Suppressor macrophage (primary cell): ENCODE measurements around the gene KRTAP12-1.
"Not testable (repeated sequence)": the region's sequence is repeated elsewhere in the genome, so short reads cannot be mapped to it uniquely, and the experiment has no call there.

Experiments used
- DNase-seq, 4 experiments: peaks; one replicate each; pipeline ENCODE4 v3.0.0-alpha.2; 2020 to 2022

KRTAP12-1 gene

DNA sequence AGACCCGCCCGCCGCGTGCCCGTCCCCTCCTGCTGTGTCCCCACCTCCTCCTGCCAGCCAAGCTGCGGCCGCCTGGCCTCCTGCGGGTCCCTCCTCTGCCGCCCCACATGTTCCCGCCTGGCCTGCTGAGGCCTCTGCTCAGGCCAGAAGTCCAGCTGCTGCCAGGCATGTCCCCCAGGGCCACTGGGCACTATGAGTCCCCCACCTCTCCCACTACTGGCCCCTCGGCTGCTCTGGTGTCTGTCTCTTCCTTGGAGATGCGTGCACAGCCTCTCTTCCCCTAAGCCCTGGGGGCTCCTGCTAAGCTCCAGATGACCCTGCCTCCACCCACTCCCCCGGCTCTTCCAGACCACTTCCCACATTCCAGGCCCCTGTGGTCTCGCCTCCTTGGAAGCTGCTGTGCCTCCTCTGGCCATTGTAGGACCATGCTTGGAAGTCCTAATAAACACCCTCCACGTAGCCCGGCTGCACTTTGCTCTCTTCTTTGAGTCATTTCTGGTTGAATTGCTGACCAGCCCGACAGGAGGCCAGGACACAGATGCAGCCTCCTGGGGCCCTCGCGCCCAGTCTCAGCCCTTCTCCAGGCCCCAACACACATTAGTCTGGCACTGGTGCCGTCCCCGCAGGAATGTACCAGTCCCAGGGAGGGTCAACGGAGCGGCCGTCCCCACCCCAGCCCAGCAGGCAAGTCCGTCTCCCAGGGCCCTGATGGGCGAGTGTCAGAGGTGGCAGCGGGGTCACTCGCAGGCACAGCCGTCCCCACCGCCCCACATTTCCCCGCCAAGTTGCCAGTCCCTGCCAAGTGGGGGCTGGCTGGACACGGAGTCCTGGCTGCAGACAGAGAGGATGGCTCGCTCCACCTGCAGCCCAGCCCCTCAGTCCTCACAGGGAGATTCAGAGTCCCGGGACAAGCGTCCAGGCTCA, 16.1 kb upstream of the KRTAP12-1 start:
- no peak for DNase-seq

- not testable (repeated sequence) for DNase-seq
These were observed 15.3 kb upstream of the KRTAP12-1 start, which contains the start of gene KRTAP10-12 for GRCh38 chr21:44697172-44697810. KRTAP10-12 (plus strand) TSS chr21:44697172; CDS start chr21:44697202, 30 bp downstream.

- DNase-seq: no peak
These were observed 14.6 kb upstream of the KRTAP12-1 start for GRCh38 chr21:44696572-44696971.

- no peak for DNase-seq
These were observed 13.7 kb upstream of the KRTAP12-1 start for GRCh38 chr21:44695641-44696040.

DNA sequence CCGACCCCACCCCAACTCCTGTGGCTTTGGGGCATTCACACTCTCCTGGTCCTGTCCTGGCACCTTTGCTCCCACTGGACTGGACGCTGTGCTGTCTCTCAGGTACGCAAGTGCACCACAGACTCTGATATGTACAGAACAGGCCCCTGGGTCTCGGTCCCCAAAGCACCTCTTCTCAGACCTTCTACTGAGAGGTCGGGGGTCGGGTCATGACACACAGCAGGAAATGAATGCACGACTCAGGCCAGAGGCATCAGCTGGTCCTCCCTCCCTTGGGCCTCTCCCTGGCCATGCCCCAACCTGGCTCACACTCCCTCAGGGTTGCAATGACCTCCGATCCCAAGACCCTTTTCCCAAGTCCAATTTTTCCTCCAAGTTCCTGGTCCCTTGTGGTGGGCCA, 13.2 kb upstream of the KRTAP12-1 start:
- no peak for DNase-seq

GRCh38 chr21:44694776-44695175, 12.8 kb upstream of the KRTAP12-1 start:
- no peak for DNase-seq

DNA sequence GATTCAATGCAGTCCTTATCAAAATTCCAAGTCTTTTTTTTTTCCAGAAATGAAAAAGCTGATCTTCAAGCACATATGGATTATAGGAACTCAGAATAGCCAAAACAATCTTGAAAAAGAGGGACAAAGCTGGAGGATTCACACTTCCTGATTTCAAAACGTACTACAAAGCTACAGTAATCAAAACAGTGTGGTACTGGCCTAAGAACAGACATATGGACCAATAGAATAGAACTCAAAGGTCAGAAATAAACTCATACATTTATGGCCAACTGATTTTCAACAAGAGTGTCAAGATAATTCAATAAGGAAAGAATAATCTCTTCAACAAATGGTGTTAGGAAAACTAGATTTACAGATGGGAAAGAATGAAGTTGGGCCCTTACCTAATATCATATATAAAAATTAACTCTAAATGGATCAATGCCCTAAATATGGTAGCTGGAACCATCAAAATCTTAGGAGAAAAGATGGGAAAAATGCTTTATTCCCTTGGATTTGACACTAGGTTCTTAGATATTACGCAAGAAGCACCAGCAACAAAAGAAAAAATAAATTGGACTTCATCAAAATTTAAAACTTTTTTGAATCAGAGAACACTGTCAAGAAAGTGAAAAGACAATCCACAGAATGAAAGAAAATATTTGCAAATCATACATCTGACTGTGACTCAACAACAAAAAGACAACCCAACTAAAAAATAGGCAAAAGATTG, 11.0 kb upstream of the KRTAP12-1 start:
- no peak for DNase-seq

DNA sequence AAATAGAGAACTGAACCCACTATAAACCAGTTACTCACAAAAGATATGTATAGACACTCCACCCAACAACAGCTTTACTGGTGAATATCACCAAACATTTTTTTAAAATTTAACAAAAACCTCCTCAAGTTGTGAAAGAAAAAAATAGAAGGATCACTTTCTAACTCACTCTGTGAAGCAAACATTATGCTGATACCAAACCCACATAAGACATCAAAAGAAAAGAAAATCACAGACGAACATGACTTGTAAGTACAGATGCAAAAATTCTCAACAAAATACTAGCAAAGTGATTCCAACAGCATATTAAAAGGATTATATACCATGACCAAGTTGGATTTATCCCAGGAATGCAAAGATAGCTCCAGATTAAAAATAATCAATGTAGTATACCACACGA, 9.7 kb upstream of the KRTAP12-1 start:
- no peak for DNase-seq

- DNase-seq: not testable (repeated sequence)
These were observed 7.8 kb upstream of the KRTAP12-1 start for GRCh38 chr21:44689740-44690139.

- no peak for DNase-seq
These were observed 5.7 kb upstream of the KRTAP12-1 start for GRCh38 chr21:44687671-44688070.

- DNase-seq: no peak
These were observed 5.0 kb upstream of the KRTAP12-1 start for GRCh38 chr21:44686843-44687561.

GRCh38 chr21:44686000-44686781, 4.2 kb upstream of the KRTAP12-1 start:
- DNase-seq: no peak

GRCh38 chr21:44685050-44685449, 3.1 kb upstream of the KRTAP12-1 start:
- DNase-seq: not testable (repeated sequence)

DNA sequence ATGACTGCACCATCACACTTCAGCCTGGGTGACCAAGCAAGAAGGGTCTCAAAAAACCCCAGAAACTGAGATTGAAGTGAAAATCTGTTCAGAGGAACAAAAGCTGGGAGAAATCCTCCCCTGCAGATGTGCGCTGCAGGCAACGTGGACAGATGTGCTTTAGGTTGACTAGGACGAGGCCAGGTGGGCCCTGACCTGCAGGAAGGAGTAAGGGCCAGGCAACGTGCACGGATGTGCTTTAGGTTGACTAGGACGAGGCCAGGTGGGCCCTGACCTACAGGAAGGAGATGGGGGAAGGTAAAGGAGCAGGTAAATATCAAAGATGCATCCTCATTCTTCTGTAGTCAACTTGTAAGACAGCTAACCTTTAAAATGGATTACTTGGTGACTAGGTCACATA, 2.5 kb upstream of the KRTAP12-1 start:
- DNase-seq: no peak

DNA sequence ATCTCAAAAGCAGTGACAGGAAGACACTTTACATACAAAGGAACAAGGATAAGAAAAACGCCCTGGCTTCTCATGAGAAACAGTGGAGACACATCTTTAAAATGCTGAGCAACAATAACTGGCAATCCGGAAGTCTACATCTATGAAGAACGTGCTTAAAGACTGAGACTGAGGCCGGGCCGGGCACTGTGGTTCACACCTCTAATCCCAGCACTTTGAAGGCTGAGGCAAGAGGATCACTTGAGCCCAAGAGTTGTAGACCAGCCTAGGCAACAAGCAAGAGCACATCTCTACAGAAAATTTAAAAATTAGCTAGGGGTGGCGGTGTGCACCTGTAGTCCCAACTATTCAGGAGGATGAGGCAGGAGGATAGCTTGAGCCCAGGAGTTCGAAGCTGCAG, 2.1 kb upstream of the KRTAP12-1 start:
- DNase-seq: no peak

- DNase-seq: no peak
These were observed 703 bp upstream of the KRTAP12-1 start for GRCh38 chr21:44682580-44683151.

DNA sequence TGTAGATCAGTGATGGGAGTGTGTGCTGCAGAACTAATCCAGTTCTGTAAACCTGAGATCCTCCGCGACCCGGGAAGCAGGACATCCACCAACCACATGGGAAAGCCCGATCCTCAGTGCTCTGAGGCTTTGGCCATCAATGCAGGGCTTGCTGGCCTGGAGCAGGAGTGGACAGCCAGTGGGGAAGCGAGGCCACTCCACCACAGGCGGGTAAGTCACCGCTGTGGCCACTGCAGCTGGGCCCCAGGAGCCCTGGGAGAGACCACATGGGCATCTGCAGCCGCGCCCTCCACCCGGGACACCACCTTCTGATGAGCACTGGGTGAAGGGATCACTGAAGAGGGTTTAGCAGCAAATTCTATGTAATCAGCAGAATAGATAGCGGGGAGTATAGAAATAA, 811 bp downstream of the KRTAP12-1 start:
- no peak for DNase-seq

- DNase-seq: no peak
These were observed 4.1 kb downstream of the KRTAP12-1 start for GRCh38 chr21:44677881-44678280.

GRCh38 chr21:44671911-44672310, 10.1 kb downstream of the KRTAP12-1 start:
- DNase-seq: no peak

GRCh38 chr21:44670642-44671432, 11.1 kb downstream of the KRTAP12-1 start:
- DNase-seq: no peak
